ENCODE data around the gene TTLL11. TPM values are rescaled to one million over a fixed set of nuclear protein-coding genes. Genes with fewer than 3 reads are reported as not detected.

Gene TTLL11
- total RNA-seq, 4 donors from 2014 or later, result 7.2 to 12.1 (median 9.9) TPM

DNA sequence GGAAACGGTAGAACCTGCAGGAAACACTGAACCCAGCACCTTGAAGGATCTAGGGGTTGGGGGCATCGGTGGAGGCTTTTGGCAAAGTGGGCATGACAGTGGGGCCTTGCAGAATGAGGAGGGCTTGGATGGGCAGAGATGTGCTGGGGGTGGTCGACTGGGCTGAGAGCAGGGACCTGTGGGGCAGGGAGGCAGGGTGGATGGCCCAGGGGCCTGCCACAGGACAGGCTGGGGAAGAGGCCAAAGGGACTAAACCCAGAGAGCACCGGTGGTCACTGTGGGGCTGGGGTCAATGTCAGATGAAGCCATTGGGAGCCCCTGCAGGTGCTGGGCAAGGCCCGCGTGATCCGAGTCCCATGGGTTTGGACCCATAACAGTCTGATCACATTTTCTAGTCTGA lies 266.4 kb downstream of the TTLL11 start:
- no peak for DNase-seq (ENCODE audit: low spot score in 2 of 2)
- H3K36me3 ChIP-seq, result no peaks in the 10 kb centered on the region
- TF ChIP-seq, protein P1, sequence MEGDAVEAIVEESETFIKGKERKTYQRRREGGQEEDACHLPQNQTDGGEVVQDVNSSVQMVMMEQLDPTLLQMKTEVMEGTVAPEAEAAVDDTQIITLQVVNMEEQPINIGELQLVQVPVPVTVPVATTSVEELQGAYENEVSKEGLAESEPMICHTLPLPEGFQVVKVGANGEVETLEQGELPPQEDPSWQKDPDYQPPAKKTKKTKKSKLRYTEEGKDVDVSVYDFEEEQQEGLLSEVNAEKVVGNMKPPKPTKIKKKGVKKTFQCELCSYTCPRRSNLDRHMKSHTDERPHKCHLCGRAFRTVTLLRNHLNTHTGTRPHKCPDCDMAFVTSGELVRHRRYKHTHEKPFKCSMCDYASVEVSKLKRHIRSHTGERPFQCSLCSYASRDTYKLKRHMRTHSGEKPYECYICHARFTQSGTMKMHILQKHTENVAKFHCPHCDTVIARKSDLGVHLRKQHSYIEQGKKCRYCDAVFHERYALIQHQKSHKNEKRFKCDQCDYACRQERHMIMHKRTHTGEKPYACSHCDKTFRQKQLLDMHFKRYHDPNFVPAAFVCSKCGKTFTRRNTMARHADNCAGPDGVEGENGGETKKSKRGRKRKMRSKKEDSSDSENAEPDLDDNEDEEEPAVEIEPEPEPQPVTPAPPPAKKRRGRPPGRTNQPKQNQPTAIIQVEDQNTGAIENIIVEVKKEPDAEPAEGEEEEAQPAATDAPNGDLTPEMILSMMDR (IDR thresholded peaks at IDR 0.05), result no peak
- no peak for TF ChIP-seq EP300 (IDR thresholded peaks at IDR 0.05)
- no peak for TF ChIP-seq POLR2A (IDR thresholded peaks at IDR 0.05)
- no peak for TF ChIP-seq POLR2AphosphoS5 (IDR thresholded peaks at IDR 0.05)
- no peak overlapping the region for H3K27ac ChIP-seq
- no peaks in the 10 kb centered on the region for H3K27me3 ChIP-seq
- WGBS, result 85% methylated on average over 7 of the region's 7 CpGs
- no peaks in the 10 kb centered on the region for H3K9me3 ChIP-seq
- H3K4me3 ChIP-seq, result no peak overlapping the region
- no peaks in the 10 kb centered on the region for H3K4me1 ChIP-seq

DNA sequence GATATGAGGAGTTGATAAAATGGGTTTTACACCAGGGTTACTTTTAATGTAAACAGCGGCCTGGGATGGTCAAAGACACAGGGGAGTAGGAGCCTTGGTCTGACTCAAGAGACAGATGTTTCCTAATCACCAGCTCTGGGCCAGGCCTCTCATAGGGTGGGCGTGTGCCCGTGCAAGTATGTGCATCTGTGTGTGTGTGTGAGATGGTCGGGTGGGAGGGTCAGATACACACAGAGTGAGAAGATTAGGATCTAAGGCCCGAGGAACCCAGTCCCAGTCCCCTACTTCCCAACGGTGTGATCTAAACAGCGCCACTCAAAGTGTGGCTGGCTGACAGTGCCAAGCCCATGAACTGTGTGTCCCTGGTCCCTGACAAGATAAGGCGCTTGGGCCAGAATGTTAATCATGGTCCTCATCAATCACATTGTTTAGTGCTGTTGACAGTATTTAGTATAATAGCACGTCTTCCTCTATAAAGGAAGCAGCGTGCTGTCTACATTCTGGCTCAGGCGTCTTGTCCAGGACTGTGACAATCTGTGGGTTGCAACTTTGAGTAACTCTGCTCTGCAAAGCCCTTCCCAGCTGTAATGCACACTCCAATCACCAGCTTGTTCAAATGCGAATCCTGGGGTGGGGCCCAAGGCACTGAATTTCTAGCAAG lies 267.9 kb downstream of the TTLL11 start:
- H3K4me1 ChIP-seq, result no peaks in the 10 kb centered on the region
- 77% methylated on average over 12 of the region's 12 CpGs for WGBS
- no peaks in the 10 kb centered on the region for H3K9me3 ChIP-seq
- DNase-seq (ENCODE audit: low spot score in 2 of 2), result peak in 1 of 2 donors; percentile 59
- no peak overlapping the region for H3K4me3 ChIP-seq
- H3K36me3 ChIP-seq, result no peaks in the 10 kb centered on the region
- H3K27ac ChIP-seq, result no peak overlapping the region
- H3K27me3 ChIP-seq, result no peaks in the 10 kb centered on the region
- TF ChIP-seq POLR2AphosphoS5 (IDR thresholded peaks at IDR 0.05), result no peak
- TF ChIP-seq, protein P1 (IDR thresholded peaks at IDR 0.05), result no peak
- no peak for TF ChIP-seq EP300 (IDR thresholded peaks at IDR 0.05)
- TF ChIP-seq POLR2A (IDR thresholded peaks at IDR 0.05), result no peak

GRCh38 chr9:121824651-121825030 lies 268.5 kb downstream of the TTLL11 start:
- Histone ChIP-seq H3K36me3 (no peaks in the 10 kb centered on the region), H3K27ac (no peak overlapping the region), H3K27me3 (no peaks in the 10 kb centered on the region), H3K4me1 (no peaks in the 10 kb centered on the region), H3K9me3 (no peaks in the 10 kb centered on the region), H3K4me3 (no peak overlapping the region)
- TF ChIP-seq, protein P1 (IDR thresholded peaks at IDR 0.05), result no peak
- no peak for TF ChIP-seq POLR2AphosphoS5 (IDR thresholded peaks at IDR 0.05)
- no peak for TF ChIP-seq POLR2A (IDR thresholded peaks at IDR 0.05)
- no peak for TF ChIP-seq EP300 (IDR thresholded peaks at IDR 0.05)
- 86% methylated on average over 4 of the region's 4 CpGs for WGBS
- no peak for DNase-seq (ENCODE audit: low spot score in 2 of 2)

DNA sequence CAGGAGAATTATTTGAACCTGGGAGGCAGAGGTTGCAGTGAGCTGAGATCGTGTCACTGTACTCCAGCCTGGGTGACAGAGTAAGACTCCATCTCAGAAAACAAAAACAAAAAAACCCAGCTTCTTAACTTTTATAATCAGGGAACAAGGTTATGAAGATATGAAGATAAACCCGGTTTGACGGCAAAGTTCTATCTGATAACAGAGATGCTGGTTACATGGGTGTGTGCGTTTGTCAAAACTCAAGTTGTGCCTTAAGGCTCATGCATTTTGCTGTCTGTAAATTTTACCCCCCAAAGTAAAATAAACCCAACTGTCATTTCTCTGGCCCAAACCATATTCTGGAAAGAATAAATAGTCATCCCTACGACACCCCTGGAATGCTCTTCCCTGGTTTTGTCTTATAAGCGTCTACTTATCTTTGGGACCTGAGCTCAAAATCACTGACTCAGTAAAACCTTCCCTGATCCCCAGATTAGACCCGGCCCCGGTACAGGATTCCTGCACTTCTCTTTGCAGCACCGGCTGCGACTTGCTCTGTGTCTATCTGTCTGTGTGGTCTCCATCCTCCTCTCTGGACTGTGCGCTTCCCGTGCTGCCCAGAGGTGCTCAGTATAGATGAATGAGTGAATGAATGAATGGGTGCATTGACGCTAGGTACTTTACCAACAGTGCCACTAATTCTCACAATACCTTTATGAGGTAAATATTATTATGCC lies 269.5 kb downstream of the TTLL11 start:
- Histone ChIP-seq H3K4me1 (no peaks in the 10 kb centered on the region), H3K9me3 (no peaks in the 10 kb centered on the region), H3K36me3 (no peaks in the 10 kb centered on the region), H3K27me3 (no peaks in the 10 kb centered on the region), H3K4me3 (no peak overlapping the region), H3K27ac (no peak overlapping the region)
- WGBS, result 85% methylated on average over 13 of the region's 13 CpGs
- TF ChIP-seq POLR2AphosphoS5 (IDR thresholded peaks at IDR 0.05) (no peak), EP300 (IDR thresholded peaks at IDR 0.05) (no peak)
- TF ChIP-seq, protein P1 (IDR thresholded peaks at IDR 0.05), result no peak
- no peak for DNase-seq (ENCODE audit: low spot score in 2 of 2)

Data from suprapubic skin (tissue), 4 donors.